ENCODE data around the gene BCAS1.

GRCh38 chr20:53910351-53911002 lies 159.9 kb downstream of the BCAS1 start:
- no peak for TF ChIP-seq TEAD4 (IDR thresholded peaks at IDR 0.05)
- no peak for TF ChIP-seq REST (IDR thresholded peaks at IDR 0.05; ENCODE audit: low read depth)
- no peak for TF ChIP-seq CREB1 (IDR thresholded peaks at IDR 0.05; ENCODE audit: low read depth)
- TF ChIP-seq NFIC (IDR thresholded peaks at IDR 0.05), result no peak
- TF ChIP-seq TAF1 (IDR thresholded peaks at IDR 0.05; ENCODE audit: low read depth), result no peak
